Hematopoietic multipotent progenitor cell treated with erythropoietin and hydrocortisone succinate and interleukin-3 and kit ligand, for 6 days (in vitro differentiated cells): Measurements from ENCODE around the gene GRIN1.

Experiments used
- DNase-seq: peaks from one replicate; pipeline ENCODE4 v3.0.0-alpha.2; 2015

GRIN1 gene

DNA sequence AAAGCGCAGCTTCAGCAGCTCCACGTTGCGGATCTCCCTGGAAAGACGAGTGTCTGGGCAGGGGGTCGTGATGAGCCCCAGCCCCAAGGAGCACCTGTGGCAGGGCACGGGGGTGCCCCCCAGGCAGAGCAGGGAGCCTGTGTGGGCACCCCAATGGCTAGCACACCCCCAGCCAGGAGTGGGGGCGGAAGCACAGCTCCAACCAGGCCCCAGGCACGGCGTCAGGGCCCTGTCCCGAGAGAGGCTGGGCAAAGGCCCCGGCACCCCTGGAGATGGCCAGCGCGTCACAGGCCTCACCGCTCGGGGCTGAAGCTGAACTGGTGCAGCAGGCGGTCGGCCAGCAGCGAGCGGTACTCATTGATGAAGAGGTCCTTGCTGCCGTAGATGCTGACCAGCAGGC, 41.5 kb downstream of the GRIN1 start:
- no peak for DNase-seq

DNA sequence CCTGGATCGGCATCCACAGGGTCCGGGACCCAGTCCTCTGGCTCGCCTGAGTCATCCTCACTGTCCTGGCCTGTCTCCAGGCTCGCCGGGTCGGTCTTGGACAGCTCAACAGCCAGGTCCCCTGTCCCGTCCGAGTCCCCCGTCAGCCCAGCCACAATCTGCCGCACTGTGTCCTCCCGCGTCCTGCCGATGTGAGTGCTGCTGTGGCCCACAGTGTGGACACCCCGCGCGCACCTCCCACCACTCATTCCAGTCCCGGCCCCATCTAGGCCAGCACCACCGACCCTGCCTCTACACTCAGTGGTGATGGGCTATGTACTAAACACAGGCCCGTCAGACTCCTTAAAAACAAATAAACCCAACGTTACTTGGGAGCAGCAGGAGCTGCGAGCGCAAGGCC, 42.7 kb downstream of the GRIN1 start:
- DNase-seq = no peak

DNA sequence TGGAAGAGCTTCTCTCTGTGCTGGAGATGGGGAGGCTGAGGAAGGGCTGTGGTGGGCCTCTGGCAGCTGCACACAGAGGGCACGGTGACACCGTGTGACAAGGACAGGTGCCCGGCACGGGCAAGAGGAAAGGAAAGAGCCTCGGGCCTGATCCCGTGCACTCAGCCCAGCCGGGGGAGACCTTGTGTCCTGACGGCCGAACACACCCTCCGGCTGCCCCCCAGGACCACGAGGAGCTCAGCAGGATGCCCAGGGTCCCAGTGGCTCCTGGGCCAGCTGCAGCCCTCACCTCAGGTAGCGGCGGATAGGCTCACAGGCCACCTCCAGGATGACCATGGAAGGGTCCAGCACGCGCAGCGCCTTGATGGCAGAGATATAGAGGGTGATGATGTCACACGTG, 43.9 kb downstream of the GRIN1 start:
- DNase-seq = no peak

DNA sequence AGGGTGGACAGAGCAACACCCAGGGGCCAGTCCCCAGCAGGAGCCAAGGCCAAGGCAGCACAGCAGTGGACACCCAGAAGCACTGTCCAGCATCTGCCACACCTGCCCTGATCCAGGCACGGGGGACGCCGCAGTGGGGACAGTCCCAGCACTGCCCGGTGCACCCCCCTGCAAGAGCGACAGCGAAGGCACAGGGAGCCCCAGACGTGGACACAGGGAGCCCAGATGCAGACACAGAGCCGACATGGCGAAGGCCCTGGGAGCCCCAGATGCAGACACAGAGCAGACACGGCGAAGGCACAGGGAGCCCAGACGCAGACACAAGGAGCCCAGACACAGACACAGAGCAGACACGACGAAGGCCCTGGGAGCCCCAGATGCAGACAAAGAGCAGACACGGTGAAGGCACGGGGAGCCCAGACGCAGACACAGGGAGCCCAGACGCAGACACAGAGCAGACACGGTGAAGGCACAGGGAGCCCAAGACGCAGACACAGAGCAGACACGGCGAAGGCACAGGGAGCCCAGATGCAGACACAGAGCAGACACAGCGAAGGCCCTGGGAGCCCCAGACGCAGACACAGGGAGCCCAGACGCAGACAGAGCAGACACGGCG, 45.1 kb downstream of the GRIN1 start:
- no peak for DNase-seq

GRCh38 chr9:137184881-137185660, 46.1 kb downstream of the GRIN1 start:
- DNase-seq = no peak

- no peak for DNase-seq
Measured at GRCh38 chr9:137185921-137186320, 47.0 kb downstream of the GRIN1 start.

GRCh38 chr9:137186385-137186784, 47.4 kb downstream of the GRIN1 start:
- DNase-seq = peak; percentile 42

- DNase-seq = no peak
Measured at GRCh38 chr9:137187386-137187785, 48.4 kb downstream of the GRIN1 start.

GRCh38 chr9:137188086-137188489, 49.1 kb downstream of the GRIN1 start:
- no peak for DNase-seq

GRCh38 chr9:137188490-137189296, 49.7 kb downstream of the GRIN1 start, which contains the start of the genes ANAPC2 and SSNA1:
Gene ANAPC2, minus strand, starts transcription at chr9:137188560. Its CDS starts 28 bp downstream, at chr9:137188532.
Gene SSNA1, plus strand, starts transcription at chr9:137188676. Its CDS starts 51 bp downstream, at chr9:137188727.
- peak; percentile 95 for DNase-seq

DNA sequence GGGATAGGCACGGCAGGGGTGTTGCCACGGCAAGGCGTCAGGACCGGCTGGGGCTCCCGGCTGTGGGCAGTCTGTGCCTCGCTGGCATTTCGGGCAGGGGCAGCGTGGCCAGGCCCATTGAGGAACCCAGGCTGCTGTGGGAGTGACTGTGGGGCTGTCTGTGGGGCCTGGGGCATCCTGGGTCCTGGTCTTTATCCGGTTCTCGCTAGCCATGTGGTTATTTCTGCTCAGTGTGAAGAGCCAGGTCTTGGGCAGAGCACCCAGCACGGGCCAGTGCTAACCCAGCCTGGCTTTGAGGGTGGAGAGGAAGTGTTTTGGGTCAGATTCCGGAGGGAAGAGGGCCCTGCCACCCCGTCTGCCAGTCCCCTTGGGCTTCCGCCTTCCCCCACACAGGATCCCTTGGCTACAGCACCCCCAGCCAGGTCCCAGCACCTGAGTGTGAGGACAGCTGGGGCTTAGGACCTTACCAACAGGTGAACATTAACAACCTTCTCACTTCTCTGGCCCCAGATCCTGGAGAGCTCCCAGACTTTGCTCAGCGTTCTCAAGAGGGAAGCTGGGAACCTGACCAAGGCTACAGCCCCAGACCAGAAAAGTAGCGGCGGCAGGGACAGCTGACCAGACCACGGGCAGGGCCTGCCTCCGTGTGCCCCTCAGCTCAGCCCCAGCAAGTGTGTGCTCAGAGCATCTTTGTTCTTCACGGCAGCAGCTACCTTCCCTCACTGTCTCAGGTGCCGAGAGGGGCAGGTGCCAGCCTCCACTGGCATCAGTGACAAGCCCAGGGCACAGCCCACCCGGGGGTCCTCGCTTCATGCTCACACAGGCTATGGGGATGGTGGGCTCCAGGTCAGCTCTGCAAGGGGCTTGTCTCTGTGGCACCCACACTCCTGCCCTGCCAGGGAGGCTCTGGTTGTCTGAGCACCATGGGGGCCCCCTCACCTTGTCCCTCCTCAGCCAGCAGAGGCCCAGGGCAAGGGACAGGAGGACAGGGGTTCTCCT, 50.6 kb downstream of the GRIN1 start:
- DNase-seq = no peak

GRCh38 chr9:137190315-137190856, 51.4 kb downstream of the GRIN1 start:
- DNase-seq = no peak

DNA sequence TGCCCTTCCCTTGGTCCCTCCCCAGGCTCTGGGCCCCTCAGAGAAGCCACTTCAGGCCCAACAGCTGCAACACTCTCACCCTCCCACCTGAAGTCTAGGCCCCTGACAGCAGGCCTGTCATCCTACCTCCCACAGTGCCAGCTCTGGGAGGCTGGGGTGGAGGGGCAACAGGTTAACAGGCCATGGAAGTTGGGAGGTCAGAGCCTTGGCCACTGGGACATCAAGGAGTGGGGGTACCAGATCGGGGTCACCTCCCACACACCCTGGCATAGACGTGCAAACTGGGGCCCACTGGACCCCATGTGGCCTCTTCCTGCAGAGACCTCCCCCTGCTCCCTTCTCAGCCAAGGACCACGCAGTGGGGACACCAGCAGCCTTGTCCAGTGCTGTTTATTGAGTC, 52.3 kb downstream of the GRIN1 start:
- no peak for DNase-seq

DNA sequence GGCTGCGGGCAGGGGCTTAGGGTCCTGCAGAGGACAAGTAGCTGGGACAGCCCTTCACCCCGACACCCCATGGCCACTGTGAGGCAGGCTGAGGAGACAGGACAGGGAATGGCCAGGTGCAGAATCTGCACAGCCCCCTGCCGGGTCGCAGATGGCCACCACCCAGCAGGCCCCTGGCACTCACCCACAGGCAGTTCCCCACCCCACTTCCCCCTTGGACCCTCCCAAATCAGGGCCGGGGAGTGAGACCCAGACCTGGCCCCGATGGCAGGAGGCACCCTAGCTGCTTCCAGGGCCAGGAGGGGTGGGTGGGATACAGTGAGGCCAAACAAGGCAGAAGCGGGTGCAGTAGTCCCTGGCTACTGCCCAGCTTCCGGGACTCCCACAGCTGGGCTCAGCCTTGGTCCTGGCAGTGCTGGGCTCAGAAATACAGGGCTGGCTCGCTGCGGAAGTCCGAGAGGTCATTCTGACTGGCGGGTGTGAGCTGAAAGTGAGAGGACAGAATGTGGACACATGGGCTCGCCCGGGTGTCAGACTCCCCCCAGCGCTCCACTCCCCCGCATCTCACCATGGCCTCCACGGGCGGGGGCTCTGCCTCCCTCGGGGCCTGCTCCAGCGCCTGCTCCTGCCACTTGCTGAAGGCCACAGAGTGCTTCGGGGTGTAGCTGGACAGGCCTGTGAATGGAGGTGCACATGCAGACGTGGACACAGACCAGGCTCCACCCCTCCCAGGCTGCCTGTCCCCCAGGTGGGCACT, 52.9 kb downstream of the GRIN1 start:
- no peak for DNase-seq

DNA sequence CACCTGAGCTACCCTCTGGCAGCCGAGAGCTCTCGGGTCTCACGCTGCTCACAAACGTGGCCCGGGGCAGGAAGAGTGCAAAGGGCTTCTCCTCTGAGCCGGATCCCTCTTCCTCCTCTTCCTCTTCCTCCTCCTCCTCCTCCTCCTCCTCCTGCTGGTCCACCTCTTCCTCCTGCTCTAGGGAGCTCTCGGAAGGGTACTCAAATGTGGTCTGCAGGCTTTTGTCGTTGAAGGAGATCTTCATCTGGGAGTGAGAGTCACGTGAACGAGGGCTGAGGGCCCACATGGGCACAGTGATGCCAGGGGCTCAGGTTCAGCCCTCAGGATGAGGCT, 53.5 kb downstream of the GRIN1 start:
- DNase-seq = no peak

DNA sequence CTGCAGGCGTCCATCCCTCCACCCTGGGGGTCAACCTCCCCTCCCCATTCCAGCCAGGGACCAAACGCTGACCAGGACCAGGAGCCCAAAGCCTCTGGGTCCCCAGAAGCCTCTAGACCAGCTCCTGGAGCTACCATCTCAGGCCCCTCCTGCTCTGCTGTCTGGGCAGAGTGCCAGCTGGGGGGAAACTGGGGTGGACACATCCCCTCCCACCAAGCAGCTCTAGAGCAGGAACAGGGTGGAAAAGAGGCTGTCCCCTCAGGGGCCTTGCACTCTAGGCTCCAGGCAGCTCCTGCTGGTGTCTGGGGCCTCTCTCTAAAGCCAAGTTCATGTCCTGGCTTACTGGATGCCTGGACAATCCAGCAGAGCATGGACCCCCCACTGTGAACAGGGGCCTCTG, 53.9 kb downstream of the GRIN1 start:
- no peak for DNase-seq

- no peak for DNase-seq
Measured at GRCh38 chr9:137193771-137194170, 54.8 kb downstream of the GRIN1 start.

DNA sequence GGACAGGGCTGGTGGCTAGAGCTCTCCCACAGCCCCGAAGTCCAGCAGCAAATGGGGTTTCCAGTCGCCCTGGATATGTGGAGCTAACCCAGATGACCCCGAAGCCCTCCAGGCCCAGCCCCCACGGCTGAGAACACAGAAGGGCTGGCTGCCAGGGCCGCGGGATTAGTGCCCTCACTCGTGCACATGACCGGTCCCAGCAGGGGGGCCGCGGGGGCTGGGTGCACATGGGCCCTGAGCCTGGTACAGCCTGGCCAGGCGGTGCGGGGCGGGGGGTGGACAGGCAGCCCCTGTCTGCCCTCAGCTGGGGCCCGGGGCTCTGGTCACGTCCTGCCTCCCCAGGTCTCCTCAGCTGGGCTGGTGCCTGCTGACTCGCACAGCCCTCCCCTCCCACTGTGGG, 55.4 kb downstream of the GRIN1 start:
- no peak for DNase-seq

GRCh38 chr9:137194909-137195308, 56.0 kb downstream of the GRIN1 start:
- DNase-seq = no peak

DNA sequence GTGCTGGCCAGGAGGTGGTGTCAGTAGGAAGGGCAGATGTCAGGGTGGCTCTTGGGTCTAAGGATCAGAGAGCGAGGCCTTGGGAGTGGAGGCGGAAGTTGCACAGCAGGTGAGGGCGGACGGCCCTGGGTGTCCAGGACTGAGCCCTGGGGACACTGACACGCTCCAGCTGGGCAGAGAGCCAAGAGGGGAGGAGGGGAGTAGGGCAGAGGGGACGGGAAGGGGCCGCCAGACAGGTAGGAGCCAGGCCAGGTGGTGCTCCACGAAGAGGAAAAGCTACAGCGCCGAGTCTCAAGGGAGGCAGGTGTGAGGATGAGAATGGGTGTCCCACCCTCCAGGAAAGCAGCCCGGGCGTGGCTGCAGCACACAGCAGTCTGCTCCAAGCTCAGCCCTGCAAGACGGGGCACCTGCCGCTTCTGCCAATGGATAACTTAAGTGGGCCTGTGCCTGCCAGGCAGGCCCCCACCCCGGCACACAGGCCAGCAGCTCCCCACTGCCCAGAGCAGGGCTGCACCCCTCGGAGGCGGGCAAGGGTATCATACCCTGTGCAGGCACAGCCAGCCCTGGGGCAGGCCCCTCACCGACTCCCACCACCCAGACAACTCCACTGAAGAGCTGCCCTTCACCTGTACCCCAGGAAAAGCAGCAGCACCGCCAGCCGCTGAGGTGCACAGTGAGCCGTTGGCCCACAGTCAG, 56.7 kb downstream of the GRIN1 start:
- no peak for DNase-seq
